ENCODE data around the gene FAM237B. TPM values are rescaled to one million over a fixed set of nuclear protein-coding genes. Genes with fewer than 3 reads are reported as not detected.
A peak's percentile ranks its signal among the peaks of the same experiment; 100 is the strongest.
"Not testable (repeated sequence)": the region's sequence is repeated elsewhere in the genome, so short reads cannot be mapped to it uniquely, and the experiment has no call there.

The FAM237B gene
- total RNA-seq (2014; rRNA removed; shearing (Covaris generic)): not detected in 2 replicates
- not detected in 2 replicates for polyA plus RNA-seq (2014; cell fraction: nucleus; rRNA removed)

GRCh38 chr7:90320801-90321494 lies at the start of gene FAM237B:
Gene FAM237B (minus strand): TSS chr7:90321304. CDS start chr7:90319748, 1,556 bp downstream.
- no peak for DNase-seq (ENCODE audit: extremely low read depth, low read depth)

DNA sequence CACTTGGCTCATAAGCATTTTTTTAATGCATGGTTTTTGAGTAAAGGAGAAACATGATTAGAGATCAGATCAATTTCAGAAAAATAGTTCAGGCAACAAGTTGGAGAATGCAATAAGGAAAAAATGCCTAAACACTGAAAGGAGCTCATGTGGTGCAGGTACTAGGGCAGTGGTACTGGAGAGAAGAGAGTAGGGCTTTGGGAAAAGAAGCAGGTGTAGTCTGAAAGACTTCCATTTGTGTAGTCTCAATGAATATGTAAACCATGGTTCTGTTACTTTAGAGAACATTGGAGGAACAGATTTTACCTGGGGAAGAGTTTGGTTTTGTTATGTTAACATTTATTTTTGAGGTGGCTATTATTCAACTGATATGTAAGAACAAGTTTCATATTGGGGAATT lies 30.9 kb upstream of the FAM237B start:
- DNase-seq (ENCODE audit: extremely low read depth, low read depth): no peak

DNA sequence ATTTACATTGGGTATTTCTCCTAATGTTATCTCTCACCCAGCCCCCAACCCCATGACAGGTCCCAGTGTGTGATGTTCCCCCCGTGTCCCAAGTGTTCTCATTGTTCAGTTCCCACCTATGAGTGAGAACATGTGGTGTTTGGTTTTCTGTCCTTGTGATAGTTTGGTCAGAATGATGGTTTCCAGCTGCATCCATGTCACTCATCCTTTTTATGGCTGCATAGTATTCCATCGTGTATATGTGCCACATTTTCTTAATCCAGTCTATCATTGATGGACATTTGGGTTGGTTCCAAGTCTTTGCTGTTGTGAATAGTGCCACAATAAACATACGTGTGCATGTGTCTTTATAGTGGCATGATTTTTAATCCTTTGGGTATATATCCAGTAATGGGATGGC lies 28.9 kb upstream of the FAM237B start:
- not testable (repeated sequence) for DNase-seq (ENCODE audit: extremely low read depth, low read depth)

DNA sequence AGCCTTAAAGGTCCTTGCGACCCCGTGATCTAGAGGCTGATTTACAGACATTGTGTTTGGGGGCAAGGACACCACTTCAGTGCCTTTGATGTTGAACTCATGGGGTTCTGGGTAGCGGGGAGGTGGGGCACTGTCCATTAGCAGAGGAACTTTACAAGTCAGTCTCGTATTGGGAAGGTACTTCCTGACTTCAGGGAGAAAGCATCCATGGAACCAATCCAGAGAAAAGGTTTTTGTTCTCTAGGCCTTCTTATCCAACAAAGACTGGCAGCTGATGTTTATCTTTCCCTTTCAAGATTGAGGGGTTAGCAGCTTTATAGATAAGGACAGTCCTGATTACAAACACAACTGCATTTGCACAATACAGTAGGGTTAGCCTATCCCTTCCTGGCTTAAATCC lies 28.2 kb upstream of the FAM237B start:
- no peak for DNase-seq (ENCODE audit: extremely low read depth, low read depth)

GRCh38 chr7:90347759-90348158 lies 26.7 kb upstream of the FAM237B start:
- DNase-seq (ENCODE audit: extremely low read depth, low read depth): no peak

GRCh38 chr7:90346336-90347125 lies 25.4 kb upstream of the FAM237B start, which contains the start of gene GTPBP10:
Gene GTPBP10 (plus strand): TSS chr7:90346716. CDS start chr7:90346742, 26 bp downstream.
- peak; percentile 86 for DNase-seq (ENCODE audit: extremely low read depth, low read depth)

DNA sequence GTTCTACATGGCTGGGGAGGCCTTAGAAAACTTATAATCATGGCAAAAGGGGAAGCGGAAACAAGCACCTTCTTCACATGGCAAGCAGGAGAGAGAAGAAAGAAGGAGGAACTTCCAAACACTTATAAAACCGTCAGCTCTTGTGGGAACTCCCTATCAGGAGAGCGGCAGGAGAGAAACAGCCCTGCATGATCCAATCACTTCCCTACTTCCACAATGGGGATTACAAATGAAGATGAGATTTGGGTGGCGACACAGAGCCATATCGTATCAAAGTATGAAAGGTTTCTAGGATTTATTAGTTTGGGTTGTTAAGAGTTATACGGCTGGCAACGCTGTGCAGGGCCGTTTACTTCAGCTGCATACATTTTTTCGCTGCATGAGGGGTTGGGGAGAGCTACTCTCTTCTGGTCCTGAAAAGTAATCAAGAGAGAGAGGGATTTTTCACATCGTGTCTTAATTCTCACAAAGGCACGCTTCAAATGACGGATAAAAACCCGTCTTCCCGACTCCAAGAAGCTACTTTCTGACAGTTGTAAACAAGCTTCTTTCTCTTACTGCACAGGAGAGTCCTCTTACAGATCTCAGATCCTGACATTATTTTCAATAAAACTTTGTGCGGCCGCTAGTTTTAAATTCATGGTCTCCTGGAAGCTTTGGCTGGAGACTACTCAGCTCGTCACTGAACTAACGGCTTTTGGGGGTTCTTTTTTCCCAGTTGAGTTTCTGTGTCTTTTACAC lies 24.7 kb upstream of the FAM237B start:
- no peak for DNase-seq (ENCODE audit: extremely low read depth, low read depth)

GRCh38 chr7:90345016-90345415 lies 23.9 kb upstream of the FAM237B start:
- DNase-seq (ENCODE audit: extremely low read depth, low read depth): no peak

GRCh38 chr7:90337106-90337505 lies 16.0 kb upstream of the FAM237B start:
- DNase-seq (ENCODE audit: extremely low read depth, low read depth): no peak

DNA sequence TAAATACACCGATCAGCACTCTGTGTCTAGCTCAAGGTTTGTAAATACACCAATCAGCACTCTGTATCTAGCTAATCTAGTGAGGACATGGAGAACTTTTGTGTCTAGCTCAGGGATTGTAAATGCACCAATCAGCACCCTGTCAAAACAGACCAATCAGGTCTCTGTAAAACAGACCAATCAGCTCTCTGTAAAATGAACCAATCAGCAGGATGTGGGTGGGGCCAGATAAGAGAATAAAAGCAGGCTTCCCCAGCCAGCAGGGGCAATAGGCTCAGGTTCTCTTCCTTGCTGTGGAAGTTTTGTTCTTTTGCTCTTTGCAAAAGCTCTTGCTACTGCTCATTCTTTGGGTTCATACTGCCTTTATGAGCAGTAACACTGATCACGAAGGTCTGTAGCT lies 13.8 kb upstream of the FAM237B start:
- not testable (repeated sequence) for DNase-seq (ENCODE audit: extremely low read depth, low read depth)

DNA sequence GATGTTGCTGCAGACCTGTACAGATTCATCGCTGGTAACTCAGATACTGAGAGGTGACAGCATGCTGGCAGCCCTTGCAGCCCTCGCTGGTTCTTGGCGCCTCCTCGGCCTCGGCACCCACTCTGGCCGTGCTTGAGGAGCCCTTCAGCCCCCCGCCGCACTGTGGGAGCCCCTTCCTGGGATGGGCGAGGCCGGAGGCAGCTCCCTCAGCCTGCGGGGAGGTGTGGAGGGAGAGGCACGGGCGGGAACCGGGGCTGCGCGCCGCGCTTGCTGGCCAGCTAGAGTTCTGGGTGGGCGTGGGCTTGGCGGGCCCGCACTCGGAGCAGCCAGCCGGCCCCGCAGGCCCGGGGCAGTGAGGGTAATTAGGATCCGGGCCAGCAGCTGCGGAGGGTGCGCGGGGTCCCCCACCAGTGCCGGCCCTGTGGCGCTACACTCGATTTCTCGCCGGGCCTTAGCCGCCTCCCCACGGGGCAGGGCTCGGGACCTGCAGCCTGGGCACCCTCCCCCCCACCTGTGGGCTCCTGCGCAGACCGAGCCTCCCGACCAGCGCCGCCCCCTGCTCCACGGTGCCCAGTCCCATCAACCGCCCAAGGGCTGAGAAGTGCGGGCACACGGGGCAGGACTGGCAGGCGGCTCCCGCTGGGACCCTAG lies 13.2 kb upstream of the FAM237B start:
- DNase-seq (ENCODE audit: extremely low read depth, low read depth): no peak

- no peak for DNase-seq (ENCODE audit: extremely low read depth, low read depth)
These were observed 5.4 kb upstream of the FAM237B start for GRCh38 chr7:90326500-90326899.

DNA sequence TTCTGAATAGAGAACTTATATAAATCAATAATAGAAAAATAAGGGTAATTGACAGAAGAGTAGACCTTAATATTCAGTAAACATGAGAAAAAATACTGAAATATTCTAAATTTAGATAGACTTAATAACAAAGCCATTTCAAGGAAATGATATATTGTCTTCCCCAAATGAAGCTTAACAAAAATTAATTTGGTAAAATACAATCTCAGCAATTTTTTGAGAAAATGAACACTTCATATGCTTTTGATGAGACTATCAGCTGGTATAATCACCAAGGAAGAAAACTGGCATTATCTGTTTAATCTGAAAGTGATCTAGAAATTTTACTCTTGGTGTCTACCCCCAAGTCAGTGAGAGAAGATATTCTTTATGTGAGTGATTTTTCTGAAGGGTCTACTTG lies 1.7 kb upstream of the FAM237B start:
- DNase-seq (ENCODE audit: extremely low read depth, low read depth): no peak

GRCh38 chr7:90320418-90320800 lies 695 bp downstream of the FAM237B start:
- no peak for DNase-seq (ENCODE audit: extremely low read depth, low read depth)

- DNase-seq (ENCODE audit: extremely low read depth, low read depth): no peak
These were observed 1.1 kb downstream of the FAM237B start for GRCh38 chr7:90320014-90320413.

DNA sequence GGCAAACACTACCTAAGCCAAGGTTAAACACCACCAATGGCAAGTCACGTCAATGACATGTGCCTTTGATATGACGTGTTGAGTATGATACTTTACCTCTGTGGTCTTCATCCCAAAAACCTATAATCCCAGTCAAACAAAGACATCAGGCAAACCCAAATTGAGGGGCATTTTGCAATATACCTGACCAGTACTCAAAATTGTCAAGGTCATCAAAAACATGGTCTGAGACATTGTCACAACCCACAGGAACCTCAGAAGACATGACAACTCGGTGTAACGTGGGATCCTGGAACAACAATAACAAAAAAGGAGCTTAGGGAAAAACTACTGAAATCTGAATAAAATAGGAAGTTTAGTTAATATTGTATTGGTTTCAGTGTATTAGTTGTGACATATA lies 7.2 kb downstream of the FAM237B start:
- no peak for DNase-seq (ENCODE audit: extremely low read depth, low read depth)

DNA sequence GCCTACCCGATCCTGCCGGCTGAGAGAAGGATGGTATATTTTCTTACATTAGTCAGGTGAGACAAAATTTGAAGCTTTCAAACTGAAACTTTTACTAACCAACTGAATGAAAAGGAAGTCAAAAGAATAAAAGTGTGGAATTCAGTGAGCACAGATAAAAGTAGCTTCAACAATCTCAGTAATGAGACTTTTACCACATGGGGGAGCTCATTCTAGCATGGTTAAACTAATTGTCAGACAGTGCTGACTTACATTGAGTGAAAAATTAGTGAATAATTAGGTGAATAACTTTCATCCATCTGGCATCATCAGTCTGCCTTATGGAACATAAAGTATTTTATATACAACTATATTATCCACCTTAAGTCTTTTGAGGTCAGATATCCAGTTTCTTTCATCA lies 8.4 kb downstream of the FAM237B start:
- DNase-seq (ENCODE audit: extremely low read depth, low read depth): no peak

DNA sequence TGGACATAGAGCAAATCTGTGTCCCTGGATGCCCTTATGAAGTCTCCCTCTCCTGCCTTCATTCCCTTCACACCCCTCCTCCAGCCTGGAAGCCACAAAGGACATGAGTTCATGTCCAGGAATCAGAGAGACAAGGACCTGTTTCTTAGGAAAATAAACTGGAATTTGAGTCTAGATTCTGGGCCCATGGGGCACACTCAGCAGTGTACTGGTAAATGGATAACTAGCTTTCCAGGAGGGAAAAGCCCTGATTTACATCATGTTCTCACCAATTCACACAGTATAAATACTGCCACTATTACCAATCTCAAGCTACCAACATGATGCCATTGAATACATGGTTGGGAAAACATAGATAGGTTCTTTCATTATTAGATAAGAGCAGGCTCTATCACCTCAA lies 9.9 kb downstream of the FAM237B start:
- no peak for DNase-seq (ENCODE audit: extremely low read depth, low read depth)

GRCh38 chr7:90309872-90310271 lies 11.2 kb downstream of the FAM237B start:
- no peak for DNase-seq (ENCODE audit: extremely low read depth, low read depth)

- DNase-seq (ENCODE audit: extremely low read depth, low read depth): no peak
These were observed 17.9 kb downstream of the FAM237B start for GRCh38 chr7:90303241-90303640.
